HG03103 (cell line): ENCODE results near the gene KLK5.
"Not testable (repeated sequence)": the region's sequence is repeated elsewhere in the genome, so short reads cannot be mapped to it uniquely, and the experiment has no call there.

Source experiments
- ATAC-seq: cut with Tn5 transposase; IDR thresholded peaks from one replicate; pipeline ENCODE4 v1.9.1; 2021; ENCODE audit warnings: low read depth; ENCODE audit not compliant: unreplicated experiment

The KLK5 gene, protein sequence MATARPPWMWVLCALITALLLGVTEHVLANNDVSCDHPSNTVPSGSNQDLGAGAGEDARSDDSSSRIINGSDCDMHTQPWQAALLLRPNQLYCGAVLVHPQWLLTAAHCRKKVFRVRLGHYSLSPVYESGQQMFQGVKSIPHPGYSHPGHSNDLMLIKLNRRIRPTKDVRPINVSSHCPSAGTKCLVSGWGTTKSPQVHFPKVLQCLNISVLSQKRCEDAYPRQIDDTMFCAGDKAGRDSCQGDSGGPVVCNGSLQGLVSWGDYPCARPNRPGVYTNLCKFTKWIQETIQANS

GRCh38 chr19:50952910-50953309 is at the start of gene KLK5:
KLK5 (minus strand) TSS chr19:50953038; CDS start chr19:50952657, 381 bp downstream.
- ATAC-seq = no peak

- no peak for ATAC-seq
Measured at GRCh38 chr19:51002089-51002532, 49.3 kb upstream of the KLK5 start.

DNA sequence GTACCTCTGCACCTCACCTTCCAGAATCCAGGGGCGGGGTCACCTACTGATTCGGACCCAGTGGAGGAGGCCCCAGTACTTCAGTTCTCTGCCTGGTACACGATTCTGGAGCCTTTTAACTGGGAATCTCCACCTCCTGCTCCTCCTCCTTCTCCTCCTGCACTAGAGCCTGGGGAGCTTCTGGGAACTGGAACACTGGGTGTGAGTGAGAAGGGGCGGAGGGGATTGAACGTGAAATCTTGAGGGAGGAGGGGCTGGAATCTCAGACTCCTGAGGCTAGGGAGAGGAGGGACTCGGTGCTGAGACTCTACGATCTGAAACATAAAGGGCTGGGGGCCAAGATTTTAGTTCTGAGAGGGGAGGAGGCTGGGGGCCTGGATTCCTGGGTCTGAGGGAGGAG is 48.7 kb upstream of the KLK5 start, which contains the start of gene KLK8:
Gene KLK8 (minus strand): TSS at position 90 of the 400 bp plus-strand sequence. CDS start 437 bp downstream, outside the sequence.
- no peak for ATAC-seq

GRCh38 chr19:51000981-51001380 is 48.1 kb upstream of the KLK5 start:
- no peak for ATAC-seq

DNA sequence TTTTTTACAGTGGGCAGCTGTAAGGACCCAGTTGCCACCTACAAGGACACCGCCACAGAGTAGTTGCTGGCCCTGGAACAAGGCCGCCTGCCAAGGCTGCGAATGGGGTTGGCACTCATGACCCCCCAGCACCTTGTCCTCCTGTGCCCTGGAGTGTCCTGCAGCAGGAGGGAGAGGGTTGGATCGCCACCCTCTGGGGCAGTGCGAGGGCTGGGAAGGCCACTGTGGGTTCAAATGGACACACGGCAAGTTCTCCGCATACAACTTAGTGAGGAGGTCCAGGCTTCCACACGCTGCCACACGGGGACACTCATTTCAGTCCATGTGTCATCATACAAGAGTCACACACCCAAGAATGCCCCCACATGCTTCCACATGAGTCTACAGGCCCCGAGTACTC is 47.6 kb upstream of the KLK5 start:
- no peak for ATAC-seq

- no peak for ATAC-seq
Measured at GRCh38 chr19:50998686-50999085, 45.8 kb upstream of the KLK5 start.

GRCh38 chr19:50998061-50998460 is 45.2 kb upstream of the KLK5 start:
- ATAC-seq = no peak

GRCh38 chr19:50994129-50994528 is 41.3 kb upstream of the KLK5 start:
- no peak for ATAC-seq

DNA sequence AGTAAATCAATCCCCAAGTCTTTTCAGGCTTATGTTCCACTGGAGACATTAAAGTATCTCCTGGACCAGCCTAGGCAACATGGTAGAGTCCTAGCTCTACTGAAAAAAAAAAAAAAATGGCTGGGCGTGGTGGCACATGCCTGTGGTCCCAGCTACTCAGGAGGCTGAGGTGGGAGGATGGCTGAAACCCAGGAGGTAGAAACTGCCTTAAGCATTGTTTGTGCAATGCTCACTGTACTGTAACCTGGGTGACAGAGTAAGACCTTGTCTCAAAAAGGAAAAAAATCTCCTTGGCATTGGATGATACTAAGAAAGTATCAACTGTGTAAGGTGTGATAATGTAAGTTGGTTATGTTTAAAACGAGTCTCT is 39.8 kb upstream of the KLK5 start:
- no peak for ATAC-seq

DNA sequence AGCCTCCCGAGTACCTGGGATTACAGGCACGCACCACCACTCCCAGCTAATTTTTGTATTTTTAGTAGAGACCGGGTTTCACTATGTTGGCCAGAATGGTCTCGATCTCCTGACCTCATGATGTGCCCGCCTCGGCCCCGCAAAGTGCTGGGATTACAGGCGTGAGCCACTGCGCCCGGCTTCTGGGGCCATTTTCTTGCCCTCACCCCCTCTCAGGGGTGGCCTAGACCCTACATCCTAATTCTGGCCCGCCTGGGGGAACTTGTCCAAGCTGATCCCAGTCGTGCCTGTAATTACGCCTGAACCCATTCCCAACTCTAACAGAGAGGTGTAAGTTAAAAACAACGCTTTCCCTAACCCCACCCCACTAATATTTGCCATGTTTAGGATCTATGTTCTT is 31.6 kb upstream of the KLK5 start:
- ATAC-seq = not testable (repeated sequence)

GRCh38 chr19:50983625-50984292 is 30.9 kb upstream of the KLK5 start, which contains the start of gene KLK7:
KLK7 (minus strand) TSS chr19:50983917; CDS start chr19:50982399, 1,518 bp downstream.
- no peak for ATAC-seq

DNA sequence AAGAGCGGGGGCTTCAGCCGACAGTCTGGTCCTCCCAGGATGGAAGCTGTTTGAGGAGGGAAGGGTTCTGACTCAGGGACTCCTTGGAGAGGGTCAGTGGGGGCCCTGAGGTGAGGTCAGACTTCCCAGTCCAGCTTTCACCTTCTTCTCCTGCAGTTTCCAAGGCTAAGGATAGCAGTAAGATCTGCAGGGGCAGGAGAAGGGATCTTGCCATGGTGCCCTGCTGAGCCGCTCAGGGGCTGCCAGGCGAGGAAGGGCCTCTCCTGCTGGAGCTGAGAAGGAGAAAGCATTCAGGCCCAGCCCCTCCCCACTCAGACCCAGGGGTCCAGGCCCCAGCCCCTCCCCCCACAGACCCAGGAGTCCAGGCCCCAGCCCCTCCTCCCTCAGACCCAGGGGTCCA is 29.3 kb upstream of the KLK5 start:
- no peak for ATAC-seq

- ATAC-seq = no peak
Measured at GRCh38 chr19:50981587-50982146, 28.8 kb upstream of the KLK5 start.

- ATAC-seq = no peak
Measured at GRCh38 chr19:50980208-50980607, 27.4 kb upstream of the KLK5 start.

DNA sequence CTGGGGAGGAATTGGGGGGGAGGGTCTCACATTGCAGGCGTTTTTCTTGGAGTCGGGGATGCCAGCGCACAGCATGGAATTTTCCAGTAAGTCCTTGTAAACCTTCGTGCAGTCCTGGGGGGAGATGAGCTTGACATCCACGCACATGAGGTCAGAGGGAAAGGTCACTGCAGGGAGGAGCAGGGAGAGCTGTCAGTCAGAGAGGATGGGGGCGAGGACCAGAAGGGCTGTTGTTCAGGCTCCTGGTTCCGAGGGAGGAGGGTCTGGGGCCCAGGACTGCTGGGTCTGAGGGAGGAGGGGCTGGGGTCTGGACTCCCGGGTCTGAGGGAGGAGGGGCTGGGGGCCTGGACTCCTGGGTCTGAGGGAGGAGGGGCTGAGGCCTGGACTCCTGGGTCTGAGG is 26.9 kb upstream of the KLK5 start:
- ATAC-seq = no peak

DNA sequence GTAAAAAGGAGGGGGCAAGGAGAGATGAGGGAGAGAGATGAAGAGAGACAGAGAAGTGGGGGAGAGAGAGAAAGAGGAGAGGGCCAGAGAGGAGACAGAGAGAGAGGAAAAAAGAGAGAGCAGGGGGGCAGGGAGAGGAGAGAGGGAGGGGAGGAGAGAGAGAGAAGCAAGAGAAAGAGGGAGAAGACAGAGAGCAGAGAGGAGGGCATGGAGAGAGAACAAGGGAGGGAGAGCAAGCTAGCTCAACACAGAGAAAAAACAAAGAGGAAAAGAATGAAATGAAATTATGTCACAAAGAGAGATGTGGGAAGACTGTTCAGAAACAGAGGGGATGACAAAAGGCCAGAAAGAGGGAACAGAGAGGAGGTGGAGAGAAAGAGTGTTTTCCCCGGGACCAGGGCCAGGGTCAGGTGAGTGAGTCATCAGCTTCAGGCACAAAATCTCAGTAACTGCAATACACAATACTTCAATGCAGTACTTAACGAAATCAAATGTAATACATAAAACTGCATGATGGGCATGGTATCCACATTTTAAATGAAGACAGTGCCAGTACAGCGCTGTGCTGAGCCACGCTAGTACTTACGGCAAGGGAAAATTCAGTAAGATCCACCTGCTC is 26.0 kb upstream of the KLK5 start:
- no peak for ATAC-seq

- no peak for ATAC-seq
Measured at GRCh38 chr19:50977626-50978025, 24.8 kb upstream of the KLK5 start.

DNA sequence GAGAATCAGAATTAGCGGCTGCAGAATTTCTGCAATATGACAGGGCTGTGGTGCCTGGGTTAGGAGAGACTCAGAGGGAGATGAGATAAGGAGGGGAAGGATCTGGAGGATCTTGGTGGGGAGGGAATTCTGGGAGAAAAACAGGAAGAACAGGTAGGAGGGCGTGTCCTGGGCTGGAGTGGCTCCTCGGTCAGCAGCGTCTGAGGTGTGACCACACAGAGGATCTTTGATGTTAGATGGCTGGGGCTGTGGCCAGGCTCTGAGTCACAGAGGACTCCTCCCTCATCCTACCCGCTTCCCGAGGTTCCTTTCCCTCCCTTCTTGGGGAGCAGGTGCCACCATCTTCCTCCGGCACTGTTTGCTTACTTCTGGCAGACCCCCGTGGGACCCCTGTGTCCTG is 22.9 kb upstream of the KLK5 start:
- no peak for ATAC-seq

DNA sequence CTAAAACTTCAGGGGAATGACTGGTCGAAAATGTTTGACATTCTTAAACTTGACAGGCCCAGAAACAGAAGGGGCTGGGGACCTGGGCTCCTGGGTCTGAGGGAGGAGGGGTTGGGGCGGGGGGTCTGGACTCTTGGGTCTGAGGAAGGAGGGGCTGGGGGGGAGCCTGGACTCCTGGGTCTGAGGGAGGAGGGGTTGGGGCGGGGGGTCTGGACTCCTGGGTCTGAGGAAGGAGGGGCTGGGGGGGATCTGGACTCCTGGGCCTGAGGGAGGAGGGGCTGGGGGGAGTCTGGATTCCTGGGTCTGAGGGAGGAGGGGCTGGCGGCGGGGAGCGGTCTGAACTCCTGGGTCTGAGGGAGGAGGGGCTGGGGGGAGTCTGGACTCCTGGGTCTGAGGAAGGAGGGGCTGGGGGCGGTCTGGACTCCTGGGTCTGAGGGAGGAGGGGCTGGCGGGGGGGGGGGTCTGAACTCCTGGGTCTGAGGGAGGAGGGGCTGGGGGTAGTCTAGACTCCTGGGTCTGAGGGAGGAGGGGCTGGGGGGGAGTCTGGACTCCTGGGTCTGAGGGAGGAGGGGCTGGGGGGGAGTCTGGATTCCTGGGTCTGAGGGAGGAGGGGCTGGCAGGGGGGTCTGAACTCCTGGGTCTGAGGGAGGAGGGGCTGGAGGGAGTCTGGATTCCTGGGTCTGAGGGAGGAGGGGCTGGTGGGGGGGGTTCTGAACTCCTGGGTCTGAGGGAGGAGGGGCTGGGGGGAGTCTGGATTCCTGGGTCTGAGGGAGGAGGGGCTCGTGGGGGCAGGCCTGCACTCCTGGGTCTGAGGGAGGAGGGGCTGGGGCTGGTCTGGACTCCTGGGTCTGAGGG is 22.1 kb upstream of the KLK5 start:
- no peak for ATAC-seq

DNA sequence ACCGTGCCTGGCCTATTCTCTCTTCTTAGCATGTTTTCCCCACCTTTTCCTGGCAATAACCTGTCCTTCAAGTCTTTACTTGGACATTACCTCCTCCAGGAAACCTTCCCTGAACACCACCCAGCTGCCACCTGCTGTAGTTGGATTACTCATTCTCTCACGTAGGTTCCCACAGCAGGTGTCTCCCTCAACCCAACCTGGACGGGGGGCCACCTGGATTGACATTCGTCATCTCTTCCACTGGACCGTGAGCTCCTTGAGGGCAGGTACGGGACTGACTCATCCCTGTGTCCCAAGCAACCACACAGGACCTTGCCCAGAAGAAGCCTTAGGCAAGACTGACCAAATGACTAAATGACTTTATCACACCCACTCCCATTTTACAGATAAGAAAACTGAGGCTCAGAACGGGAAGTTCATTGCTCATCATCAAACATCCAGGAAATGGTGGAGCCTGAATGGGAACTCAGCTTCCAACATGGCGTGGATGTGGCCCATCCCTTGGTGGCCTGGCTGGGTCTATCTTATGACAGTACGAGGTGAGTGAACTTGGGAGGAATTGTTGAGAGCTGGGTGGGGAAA is 20.0 kb upstream of the KLK5 start:
- no peak for ATAC-seq
